Measurements from ENCODE around the gene WDFY4.

WDFY4 gene

GRCh38 chr10:48670978-48671913 is 13.4 kb upstream of the WDFY4 start:
- TF ChIP-seq, protein P1, sequence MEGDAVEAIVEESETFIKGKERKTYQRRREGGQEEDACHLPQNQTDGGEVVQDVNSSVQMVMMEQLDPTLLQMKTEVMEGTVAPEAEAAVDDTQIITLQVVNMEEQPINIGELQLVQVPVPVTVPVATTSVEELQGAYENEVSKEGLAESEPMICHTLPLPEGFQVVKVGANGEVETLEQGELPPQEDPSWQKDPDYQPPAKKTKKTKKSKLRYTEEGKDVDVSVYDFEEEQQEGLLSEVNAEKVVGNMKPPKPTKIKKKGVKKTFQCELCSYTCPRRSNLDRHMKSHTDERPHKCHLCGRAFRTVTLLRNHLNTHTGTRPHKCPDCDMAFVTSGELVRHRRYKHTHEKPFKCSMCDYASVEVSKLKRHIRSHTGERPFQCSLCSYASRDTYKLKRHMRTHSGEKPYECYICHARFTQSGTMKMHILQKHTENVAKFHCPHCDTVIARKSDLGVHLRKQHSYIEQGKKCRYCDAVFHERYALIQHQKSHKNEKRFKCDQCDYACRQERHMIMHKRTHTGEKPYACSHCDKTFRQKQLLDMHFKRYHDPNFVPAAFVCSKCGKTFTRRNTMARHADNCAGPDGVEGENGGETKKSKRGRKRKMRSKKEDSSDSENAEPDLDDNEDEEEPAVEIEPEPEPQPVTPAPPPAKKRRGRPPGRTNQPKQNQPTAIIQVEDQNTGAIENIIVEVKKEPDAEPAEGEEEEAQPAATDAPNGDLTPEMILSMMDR (IDR thresholded peaks at IDR 0.05): no peak
- no peak overlapping the region for H2AFZ ChIP-seq
- no peaks in the 10 kb centered on the region for H3K9me3 ChIP-seq (ENCODE audit: control insufficient read depth, low read length)
- no peaks in the 10 kb centered on the region for H3K36me3 ChIP-seq (ENCODE audit: control insufficient read depth, insufficient read depth, low read length)
- H3K79me2 ChIP-seq: no peaks in the 10 kb centered on the region
- H3K27me3 ChIP-seq (ENCODE audit: control insufficient read depth, insufficient read depth, low read length): no peaks in the 10 kb centered on the region
- no peak overlapping the region for H3K4me3 ChIP-seq (ENCODE audit: low read depth, low read length)
- H3K9ac ChIP-seq: no peak overlapping the region
- no peak overlapping the region for H3K27ac ChIP-seq
- H3K4me1 ChIP-seq: no peaks in the 10 kb centered on the region
- no peak overlapping the region for H3K4me2 ChIP-seq (ENCODE audit: low read length)

GRCh38 chr10:48671914-48672595 is 12.6 kb upstream of the WDFY4 start:
- TF ChIP-seq, protein P1 (IDR thresholded peaks at IDR 0.05): no peak

DNA sequence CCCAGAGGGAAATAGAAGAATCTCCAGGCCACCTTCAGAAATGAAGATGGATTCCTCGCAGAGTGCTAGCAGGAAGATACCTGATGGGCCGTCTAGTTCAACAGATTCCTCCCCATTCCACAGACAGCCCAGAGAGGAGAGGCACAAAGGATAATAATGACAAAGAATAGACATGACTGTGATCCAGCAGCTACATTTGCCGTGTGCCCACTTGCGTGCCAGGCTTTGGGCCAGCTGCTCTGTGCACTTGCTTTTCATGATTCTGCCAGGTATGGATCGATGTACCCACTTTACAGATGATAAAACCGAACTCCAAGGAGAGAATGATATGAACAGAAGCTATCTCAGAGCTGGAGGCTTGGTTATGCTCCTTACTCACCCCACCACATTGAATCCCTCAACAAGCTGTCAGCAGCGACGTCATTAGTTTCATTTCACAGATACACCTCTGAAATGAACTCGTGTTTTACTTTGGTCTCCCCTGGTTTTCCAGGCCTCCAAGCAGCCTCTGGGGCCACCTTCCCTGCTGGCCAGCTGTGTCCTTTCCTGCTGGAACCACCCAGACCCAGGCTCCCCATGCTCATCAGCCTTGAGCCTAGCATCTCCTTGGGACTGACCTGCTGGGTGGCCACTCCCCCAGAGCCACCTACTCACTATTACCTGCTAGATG is 11.9 kb upstream of the WDFY4 start:
- Histone ChIP-seq H3K9ac (no peak overlapping the region), H2AFZ (no peak overlapping the region), H3K36me3 (ENCODE audit: control insufficient read depth, insufficient read depth, low read length) (no peaks in the 10 kb centered on the region), H3K27me3 (ENCODE audit: control insufficient read depth, insufficient read depth, low read length) (no peaks in the 10 kb centered on the region), H3K79me2 (no peaks in the 10 kb centered on the region), H3K4me2 (ENCODE audit: low read length) (no peak overlapping the region), H3K4me1 (no peaks in the 10 kb centered on the region), H3K4me3 (ENCODE audit: low read depth, low read length) (no peak overlapping the region), H3K9me3 (ENCODE audit: control insufficient read depth, low read length) (no peaks in the 10 kb centered on the region), H3K27ac (no peak overlapping the region)
- TF ChIP-seq, protein P1 (IDR thresholded peaks at IDR 0.05): no peak

More at GRCh38 chr10:48671914-48672595, 12.6 kb upstream of the WDFY4 start:
- H3K9me3 ChIP-seq (ENCODE audit: control insufficient read depth, low read length): no peaks in the 10 kb centered on the region
- H3K36me3 ChIP-seq (ENCODE audit: control insufficient read depth, insufficient read depth, low read length): no peaks in the 10 kb centered on the region
- no peak overlapping the region for H2AFZ ChIP-seq
- H3K27me3 ChIP-seq (ENCODE audit: control insufficient read depth, insufficient read depth, low read length): no peaks in the 10 kb centered on the region
- H3K4me2 ChIP-seq (ENCODE audit: low read length): no peak overlapping the region
- H3K79me2 ChIP-seq: no peaks in the 10 kb centered on the region
- no peak overlapping the region for H3K27ac ChIP-seq
- no peak overlapping the region for H3K4me3 ChIP-seq (ENCODE audit: low read depth, low read length)
- no peaks in the 10 kb centered on the region for H3K4me1 ChIP-seq
- H3K9ac ChIP-seq: no peak overlapping the region

DNA sequence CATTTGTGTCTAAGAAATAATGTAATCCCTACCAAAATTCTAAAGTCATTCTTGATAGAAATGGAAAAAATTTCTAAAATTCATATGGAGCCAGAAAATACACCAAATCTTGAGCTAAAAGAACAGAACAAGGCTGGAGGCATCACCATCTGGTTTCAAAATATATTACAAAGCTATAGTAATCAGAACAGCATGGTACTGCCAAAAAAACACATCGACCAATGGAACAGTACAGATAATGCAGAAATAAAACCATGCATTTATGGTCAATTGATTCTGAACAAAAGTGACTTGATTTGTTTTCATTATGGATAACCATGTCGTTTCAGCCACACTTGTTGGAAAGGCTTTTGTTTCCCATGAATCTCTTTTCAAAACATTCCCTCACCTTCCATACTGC is 7.0 kb upstream of the WDFY4 start:
- no peak overlapping the region for H2AFZ ChIP-seq
- H3K9me3 ChIP-seq (ENCODE audit: control insufficient read depth, low read length): no peaks in the 10 kb centered on the region
- TF ChIP-seq, protein P1 (IDR thresholded peaks at IDR 0.05): no peak
- H3K9ac ChIP-seq: no peak overlapping the region
- no peaks in the 10 kb centered on the region for H3K79me2 ChIP-seq
- no peaks in the 10 kb centered on the region for H3K27me3 ChIP-seq (ENCODE audit: control insufficient read depth, insufficient read depth, low read length)
- H3K36me3 ChIP-seq (ENCODE audit: control insufficient read depth, insufficient read depth, low read length): no peaks in the 10 kb centered on the region
- no peak overlapping the region for H3K4me2 ChIP-seq (ENCODE audit: low read length)
- no peaks in the 10 kb centered on the region for H3K4me1 ChIP-seq
- no peak overlapping the region for H3K27ac ChIP-seq
- no peak overlapping the region for H3K4me3 ChIP-seq (ENCODE audit: low read depth, low read length)
